ENCODE measurements around the gene COL7A1. TPM values are rescaled to one million over a fixed set of nuclear protein-coding genes. Genes with fewer than 3 reads are reported as not detected.
"Not testable (repeated sequence)": the region's sequence is repeated elsewhere in the genome, so short reads cannot be mapped to it uniquely, and the experiment has no call there.

COL7A1 gene
- total RNA-seq, 1 donor from 2014 or later, result 173 TPM

DNA sequence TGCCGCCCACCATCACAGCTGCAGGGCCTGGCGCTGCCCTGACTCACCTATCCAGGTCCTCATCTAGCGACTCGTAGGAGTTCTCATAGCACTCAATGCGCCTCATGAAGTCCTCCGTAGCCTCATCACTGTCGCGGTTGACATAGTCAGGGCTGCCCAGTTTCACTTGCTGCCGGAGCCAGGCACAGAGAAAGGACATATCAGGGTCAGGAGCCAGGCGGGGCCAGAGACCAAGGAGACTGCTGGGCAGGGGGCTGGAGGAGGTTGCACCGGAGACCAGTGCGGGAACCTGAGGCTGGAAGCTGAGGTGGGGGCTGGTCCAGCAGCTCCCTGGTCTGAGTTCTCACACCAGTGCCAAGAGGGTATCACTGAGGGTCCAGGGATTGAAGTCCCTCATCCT is 56.7 kb downstream of the COL7A1 start:
- Histone ChIP-seq H3K4me3 (ENCODE audit: low read depth, low read length) (no peak overlapping the region), H3K36me3 (ENCODE audit: control insufficient read depth, insufficient read depth, low read length) (peaks cover 22% of the 10 kb centered on the region), H3K27me3 (ENCODE audit: control insufficient read depth, insufficient read depth, low read length) (no peaks in the 10 kb centered on the region)
- TF ChIP-seq, protein P1, sequence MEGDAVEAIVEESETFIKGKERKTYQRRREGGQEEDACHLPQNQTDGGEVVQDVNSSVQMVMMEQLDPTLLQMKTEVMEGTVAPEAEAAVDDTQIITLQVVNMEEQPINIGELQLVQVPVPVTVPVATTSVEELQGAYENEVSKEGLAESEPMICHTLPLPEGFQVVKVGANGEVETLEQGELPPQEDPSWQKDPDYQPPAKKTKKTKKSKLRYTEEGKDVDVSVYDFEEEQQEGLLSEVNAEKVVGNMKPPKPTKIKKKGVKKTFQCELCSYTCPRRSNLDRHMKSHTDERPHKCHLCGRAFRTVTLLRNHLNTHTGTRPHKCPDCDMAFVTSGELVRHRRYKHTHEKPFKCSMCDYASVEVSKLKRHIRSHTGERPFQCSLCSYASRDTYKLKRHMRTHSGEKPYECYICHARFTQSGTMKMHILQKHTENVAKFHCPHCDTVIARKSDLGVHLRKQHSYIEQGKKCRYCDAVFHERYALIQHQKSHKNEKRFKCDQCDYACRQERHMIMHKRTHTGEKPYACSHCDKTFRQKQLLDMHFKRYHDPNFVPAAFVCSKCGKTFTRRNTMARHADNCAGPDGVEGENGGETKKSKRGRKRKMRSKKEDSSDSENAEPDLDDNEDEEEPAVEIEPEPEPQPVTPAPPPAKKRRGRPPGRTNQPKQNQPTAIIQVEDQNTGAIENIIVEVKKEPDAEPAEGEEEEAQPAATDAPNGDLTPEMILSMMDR (IDR thresholded peaks at IDR 0.05; ENCODE audit: insufficient read depth, low read length, severe bottlenecking), result no peak
- DNase-seq (ENCODE audit: low read depth), result no peak
- peak; percentile 52 for FAIRE-seq

DNA sequence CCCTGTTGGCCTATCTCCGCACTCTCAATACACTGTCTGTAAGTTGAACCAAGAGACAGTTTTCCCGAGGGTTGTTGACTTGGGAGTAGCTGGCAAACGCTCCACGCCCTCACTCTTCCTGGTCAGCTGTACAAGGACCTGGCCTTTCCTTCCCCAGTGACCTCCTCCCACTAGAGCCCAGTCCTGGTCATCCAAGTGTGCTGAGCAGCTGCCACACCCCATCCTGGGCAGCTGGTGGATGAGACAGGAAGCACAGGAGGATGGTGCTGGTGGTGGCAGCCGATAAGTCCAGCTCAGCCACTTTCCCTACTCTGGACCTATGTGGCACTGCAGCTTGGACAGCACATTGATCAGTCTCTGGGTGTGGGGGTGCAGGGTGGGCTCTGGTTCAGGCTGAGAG is 58.3 kb downstream of the COL7A1 start:
- FAIRE-seq, result no peak
- H3K36me3 ChIP-seq (ENCODE audit: control insufficient read depth, insufficient read depth, low read length), result peaks cover 16% of the 10 kb centered on the region
- TF ChIP-seq, protein P1 (IDR thresholded peaks at IDR 0.05; ENCODE audit: insufficient read depth, low read length, severe bottlenecking), result no peak
- no peak overlapping the region for H3K4me3 ChIP-seq (ENCODE audit: low read depth, low read length)
- no peaks in the 10 kb centered on the region for H3K27me3 ChIP-seq (ENCODE audit: control insufficient read depth, insufficient read depth, low read length)
- DNase-seq (ENCODE audit: low read depth), result no peak

DNA sequence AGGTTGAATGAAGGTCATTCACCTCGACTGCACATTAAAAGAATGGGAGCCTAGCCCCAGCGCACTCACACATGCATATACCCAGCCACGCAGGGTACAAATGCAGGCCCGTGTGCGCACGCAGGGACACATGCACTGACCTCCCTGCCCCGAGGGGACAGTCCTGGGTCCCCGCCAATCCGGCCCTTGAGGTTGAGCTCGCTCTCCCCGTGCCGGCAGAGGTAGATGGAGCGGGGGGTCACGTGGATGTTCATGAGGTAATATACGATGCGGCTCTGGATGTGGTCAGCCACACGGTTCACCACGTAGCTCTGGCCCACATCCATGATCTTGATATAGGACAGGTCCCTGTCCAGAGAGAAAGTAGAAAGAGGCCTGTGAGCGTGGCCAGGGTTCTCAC is 59.0 kb downstream of the COL7A1 start:
- no peaks in the 10 kb centered on the region for H3K27me3 ChIP-seq (ENCODE audit: control insufficient read depth, insufficient read depth, low read length)
- DNase-seq (ENCODE audit: low read depth) (no peak), FAIRE-seq (no peak)
- TF ChIP-seq, protein P1 (IDR thresholded peaks at IDR 0.05; ENCODE audit: insufficient read depth, low read length, severe bottlenecking), result no peak
- no peak overlapping the region for H3K4me3 ChIP-seq (ENCODE audit: low read depth, low read length)
- H3K36me3 ChIP-seq (ENCODE audit: control insufficient read depth, insufficient read depth, low read length), result peaks cover 16% of the 10 kb centered on the region

DNA sequence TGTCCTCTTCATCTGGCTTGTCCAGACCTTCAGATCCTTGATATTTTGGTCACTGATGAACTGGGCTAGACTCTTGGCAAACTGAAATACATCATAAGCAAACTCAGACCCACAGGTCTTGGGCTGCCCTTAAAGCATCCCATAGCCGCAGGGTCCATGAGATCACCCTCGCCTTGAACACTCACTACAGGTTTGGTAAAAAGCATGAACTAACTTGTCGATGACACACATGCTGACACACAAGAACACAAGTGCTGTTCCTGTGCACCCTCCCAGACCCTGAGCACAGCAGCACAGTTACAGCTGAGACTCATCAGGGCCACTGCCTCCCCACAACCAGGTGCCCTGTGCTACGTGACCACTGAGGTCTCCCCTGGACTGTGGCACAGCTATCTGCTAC is 59.6 kb downstream of the COL7A1 start:
- H3K36me3 ChIP-seq (ENCODE audit: control insufficient read depth, insufficient read depth, low read length), result peaks cover 17% of the 10 kb centered on the region
- no peak overlapping the region for H3K4me3 ChIP-seq (ENCODE audit: low read depth, low read length)
- no peaks in the 10 kb centered on the region for H3K27me3 ChIP-seq (ENCODE audit: control insufficient read depth, insufficient read depth, low read length)
- TF ChIP-seq, protein P1 (IDR thresholded peaks at IDR 0.05; ENCODE audit: insufficient read depth, low read length, severe bottlenecking), result no peak
- FAIRE-seq, result peak; percentile 99
- peak; percentile 100 for DNase-seq (ENCODE audit: low read depth)

DNA sequence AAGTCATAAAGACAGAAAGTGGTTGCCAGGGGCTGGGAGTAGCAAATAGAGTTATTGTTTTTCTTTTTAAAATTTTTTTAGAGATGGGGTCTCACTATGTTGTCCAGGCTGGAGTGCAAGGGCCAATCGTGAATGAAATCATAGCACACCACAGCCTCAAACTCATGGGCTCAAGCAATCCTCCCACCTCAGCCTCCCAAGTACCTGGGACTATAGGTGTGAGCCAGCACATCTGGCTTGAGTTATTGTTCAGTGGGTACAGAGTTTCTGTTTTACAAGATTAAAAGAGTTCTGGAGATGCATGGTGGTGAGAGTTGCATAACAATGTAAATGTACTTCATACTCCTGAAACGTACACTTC is 62.2 kb downstream of the COL7A1 start:
- DNase-seq (ENCODE audit: low read depth) (no peak), FAIRE-seq (no peak)
- Histone ChIP-seq H3K4me3 (ENCODE audit: low read depth, low read length) (no peak overlapping the region), H3K27me3 (ENCODE audit: control insufficient read depth, insufficient read depth, low read length) (no peaks in the 10 kb centered on the region), H3K36me3 (ENCODE audit: control insufficient read depth, insufficient read depth, low read length) (peaks cover 12% of the 10 kb centered on the region)
- TF ChIP-seq, protein P1 (IDR thresholded peaks at IDR 0.05; ENCODE audit: insufficient read depth, low read length, severe bottlenecking), result no peak

DNA sequence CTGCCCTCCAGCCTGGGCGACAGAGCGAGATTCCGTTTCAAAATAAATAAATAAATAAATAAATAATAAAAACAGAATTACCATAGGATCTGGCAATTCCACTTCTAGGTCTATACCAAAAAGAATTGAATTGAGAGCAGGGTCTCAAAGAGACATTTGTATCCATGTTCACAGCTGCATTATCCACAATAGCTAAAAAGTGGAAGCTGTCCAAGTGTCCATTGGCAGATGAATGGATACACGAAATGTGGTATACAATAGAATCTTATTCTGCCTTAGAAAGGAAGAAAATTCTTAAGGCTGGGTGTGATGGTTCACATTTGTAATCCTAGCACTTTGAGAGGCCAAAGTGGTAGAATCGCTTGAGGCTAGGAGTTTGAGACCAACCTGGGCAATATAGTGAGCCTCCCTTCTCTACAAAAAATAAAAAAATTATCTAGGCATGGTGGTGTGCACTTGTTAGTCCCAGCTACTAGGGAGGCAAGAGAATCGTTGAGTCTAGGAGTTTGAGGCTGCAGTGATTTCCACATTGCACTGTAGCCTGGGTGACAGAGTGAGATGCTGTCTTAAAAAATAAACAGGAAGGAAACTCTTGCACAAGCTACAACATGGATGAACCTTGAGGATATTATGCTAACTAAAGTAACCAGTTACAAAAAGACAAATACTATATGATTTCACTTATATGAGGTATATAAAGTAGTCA is 62.7 kb downstream of the COL7A1 start:
- Histone ChIP-seq H3K4me3 (ENCODE audit: low read depth, low read length) (no peak overlapping the region), H3K36me3 (ENCODE audit: control insufficient read depth, insufficient read depth, low read length) (peaks cover 14% of the 10 kb centered on the region), H3K27me3 (ENCODE audit: control insufficient read depth, insufficient read depth, low read length) (no peaks in the 10 kb centered on the region)
- TF ChIP-seq, protein P1 (IDR thresholded peaks at IDR 0.05; ENCODE audit: insufficient read depth, low read length, severe bottlenecking), result no peak
- DNase-seq (ENCODE audit: low read depth) (no peak), FAIRE-seq (no peak)

DNA sequence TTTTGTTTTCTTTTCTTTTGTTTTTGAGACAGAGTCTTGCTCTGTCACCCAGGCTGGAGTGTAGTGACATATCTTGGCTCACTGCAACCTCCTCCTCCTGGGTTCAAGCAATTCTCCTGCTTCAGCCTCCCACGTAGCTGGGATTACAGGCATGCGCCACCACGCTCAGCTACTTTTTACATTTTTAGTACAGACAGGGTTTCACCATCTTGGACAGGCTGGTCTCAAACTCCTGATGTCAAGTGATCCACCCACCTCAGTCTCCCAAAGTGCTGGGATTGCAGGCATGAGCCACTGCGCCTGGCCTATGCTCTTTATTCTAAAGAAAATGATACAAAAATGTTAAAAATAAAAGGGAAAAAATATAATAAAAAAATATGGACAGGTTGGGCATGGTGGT is 64.4 kb downstream of the COL7A1 start:
- DNase-seq (ENCODE audit: low read depth); H3K4me3 ChIP-seq (ENCODE audit: low read depth, low read length); H3K27me3 ChIP-seq (ENCODE audit: control insufficient read depth, insufficient read depth, low read length); FAIRE-seq: not testable (repeated sequence)
- peaks cover 11% of the 10 kb centered on the region for H3K36me3 ChIP-seq (ENCODE audit: control insufficient read depth, insufficient read depth, low read length)
